Epithelial cell of proximal tubule (primary cell): ENCODE measurements around the gene EMCN. TPM values are rescaled to one million over a fixed set of nuclear protein-coding genes. Genes with fewer than 3 reads are reported as not detected.

ENCODE experiments used
- DNase-seq: peaks from one replicate; pipeline ENCODE4 v3.0.0-alpha.2; 2011; ENCODE audit warnings: low read depth
- H3K4me3 ChIP-seq: 2 replicates; pipeline ENCODE4 v1.5.1; 2011; ENCODE audit warnings: low read depth, mild to moderate bottlenecking, low read length
- total RNA-seq: library from RNA; depleted of rRNA; stranded (reverse); fragments of >200 nt; gene quantifications from 2 replicates; pipeline ENCODE4 v1.2.3, GENCODE V29; 2015
- TF ChIP-seq, protein P1 (sequence below): conservative IDR thresholded peaks from 2 replicates; pipeline ENCODE4 v1.5.1; 2012; ENCODE audit warnings: low read depth, mild to moderate bottlenecking, low read length

Gene EMCN
- total RNA-seq, 1 donor from 2014 or later: not detected

DNA sequence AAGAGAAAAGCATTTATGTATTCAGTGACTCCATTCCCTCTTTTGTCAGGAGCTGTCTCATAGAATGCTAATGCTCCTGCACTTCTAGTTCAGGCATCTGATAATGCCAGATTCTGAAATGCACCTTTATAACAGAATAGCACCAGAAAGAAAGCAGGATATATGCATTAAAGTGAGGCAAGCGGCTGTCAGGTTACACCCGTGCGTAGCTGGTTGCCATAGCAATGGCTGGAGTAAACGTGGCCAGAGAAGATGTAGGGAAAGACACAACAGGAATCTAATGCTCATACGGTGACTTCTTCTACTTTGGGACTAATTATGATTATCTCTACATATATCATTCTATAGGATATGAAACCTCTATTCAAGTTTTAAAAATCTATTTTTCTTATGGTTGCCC lies 5.9 kb downstream of the EMCN start:
- no peak for DNase-seq
- H3K4me3 ChIP-seq: no peak overlapping the region
- TF ChIP-seq, protein P1, sequence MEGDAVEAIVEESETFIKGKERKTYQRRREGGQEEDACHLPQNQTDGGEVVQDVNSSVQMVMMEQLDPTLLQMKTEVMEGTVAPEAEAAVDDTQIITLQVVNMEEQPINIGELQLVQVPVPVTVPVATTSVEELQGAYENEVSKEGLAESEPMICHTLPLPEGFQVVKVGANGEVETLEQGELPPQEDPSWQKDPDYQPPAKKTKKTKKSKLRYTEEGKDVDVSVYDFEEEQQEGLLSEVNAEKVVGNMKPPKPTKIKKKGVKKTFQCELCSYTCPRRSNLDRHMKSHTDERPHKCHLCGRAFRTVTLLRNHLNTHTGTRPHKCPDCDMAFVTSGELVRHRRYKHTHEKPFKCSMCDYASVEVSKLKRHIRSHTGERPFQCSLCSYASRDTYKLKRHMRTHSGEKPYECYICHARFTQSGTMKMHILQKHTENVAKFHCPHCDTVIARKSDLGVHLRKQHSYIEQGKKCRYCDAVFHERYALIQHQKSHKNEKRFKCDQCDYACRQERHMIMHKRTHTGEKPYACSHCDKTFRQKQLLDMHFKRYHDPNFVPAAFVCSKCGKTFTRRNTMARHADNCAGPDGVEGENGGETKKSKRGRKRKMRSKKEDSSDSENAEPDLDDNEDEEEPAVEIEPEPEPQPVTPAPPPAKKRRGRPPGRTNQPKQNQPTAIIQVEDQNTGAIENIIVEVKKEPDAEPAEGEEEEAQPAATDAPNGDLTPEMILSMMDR: no peak

DNA sequence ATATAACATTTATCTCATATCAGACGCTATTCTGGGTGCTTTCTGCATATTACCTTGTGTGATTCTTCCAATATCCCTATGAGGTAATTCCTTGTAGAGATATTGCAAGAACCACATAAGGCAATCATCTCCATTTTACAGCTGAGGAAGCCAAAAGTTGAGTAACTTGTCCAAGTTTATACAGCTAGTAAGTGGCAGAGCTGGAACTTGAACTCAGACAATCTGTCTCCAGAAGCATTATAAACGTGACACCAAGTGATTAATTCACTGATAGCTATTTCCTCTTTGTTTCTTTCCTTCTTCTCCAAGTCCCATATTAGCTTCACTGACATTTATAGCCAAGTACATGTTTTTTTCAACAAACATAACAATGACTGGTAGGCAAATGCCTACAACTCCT lies 7.3 kb downstream of the EMCN start:
- H3K4me3 ChIP-seq: no peak overlapping the region
- no peak for DNase-seq
- TF ChIP-seq, protein P1: no peak

DNA sequence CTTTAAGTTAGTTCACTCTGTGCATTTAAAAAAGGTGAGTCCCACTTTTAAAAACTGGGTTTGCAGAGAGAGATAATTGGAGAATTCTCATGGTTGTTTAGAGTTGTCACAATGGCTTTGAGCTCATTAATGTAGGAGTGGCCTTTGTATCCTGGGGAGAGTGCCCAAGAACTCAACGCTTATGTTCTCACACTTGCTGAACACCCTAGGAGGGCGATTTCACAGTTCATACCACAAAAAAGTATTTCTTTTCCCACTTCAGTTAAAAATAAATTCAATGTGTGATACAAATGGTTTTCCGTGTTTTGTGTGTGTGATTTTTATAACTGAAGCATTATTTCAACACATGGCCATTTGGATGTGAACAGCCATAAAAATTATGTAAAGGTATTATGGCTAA lies 8.4 kb downstream of the EMCN start:
- no peak overlapping the region for H3K4me3 ChIP-seq
- no peak for DNase-seq
- TF ChIP-seq, protein P1: no peak

DNA sequence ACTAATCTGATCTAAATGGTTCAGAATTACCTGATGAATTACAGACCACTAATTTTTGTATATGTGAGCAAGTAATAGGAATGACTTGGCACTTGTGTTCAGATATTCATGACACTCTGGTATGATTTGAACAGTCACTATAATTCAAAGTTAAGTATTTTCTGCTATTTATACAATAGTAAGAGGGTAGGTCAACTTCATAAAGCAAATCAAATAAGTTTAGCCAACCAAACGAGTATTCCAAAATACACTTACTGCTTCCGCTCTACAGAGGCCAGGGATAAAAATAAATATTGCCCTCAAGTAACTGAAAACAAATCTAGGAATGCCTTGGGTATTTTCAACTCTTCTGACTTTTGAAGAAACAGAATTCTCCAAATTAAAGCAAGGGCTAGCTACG lies 9.1 kb downstream of the EMCN start:
- no peak for DNase-seq
- H3K4me3 ChIP-seq: no peak overlapping the region
- TF ChIP-seq, protein P1: no peak

DNA sequence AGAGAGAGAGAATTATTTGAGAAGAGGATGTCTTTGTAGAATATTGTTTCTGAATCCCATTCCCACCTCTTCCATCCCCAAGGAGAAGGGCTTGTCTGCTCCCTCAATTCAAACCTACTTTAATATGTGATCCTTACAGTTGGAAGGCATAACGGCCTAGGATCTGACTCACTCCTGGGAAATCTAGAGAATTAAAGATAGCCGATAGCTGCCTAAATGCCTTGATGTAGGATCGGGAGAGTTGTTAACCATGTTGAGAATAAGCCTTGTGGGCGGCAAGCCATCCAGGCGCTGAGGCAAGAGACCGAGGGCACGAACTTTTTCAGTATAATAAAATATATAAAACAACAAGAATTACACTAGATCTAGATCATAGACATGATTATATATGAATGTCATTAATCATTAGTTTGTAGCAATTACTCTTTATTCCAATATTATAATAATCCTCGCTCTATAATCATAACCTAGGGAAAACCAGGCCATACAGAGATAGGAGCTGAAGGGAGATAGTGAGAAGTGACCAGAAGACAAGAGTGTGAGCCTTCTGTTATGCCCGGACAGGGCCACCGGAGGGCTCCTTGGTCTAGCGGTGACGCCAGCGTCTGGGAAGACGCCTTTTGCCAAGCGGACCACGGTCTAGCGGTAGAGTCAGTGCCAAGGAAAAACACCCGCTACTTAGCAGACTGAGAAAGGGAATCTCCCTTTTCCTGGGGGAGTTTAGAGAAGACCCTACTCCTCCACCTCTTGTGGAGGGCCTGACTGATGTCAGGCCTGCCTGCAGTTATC lies 13.5 kb downstream of the EMCN start:
- TF ChIP-seq, protein P1: no peak
- DNase-seq: no peak
- H3K4me3 ChIP-seq: no peak overlapping the region

DNA sequence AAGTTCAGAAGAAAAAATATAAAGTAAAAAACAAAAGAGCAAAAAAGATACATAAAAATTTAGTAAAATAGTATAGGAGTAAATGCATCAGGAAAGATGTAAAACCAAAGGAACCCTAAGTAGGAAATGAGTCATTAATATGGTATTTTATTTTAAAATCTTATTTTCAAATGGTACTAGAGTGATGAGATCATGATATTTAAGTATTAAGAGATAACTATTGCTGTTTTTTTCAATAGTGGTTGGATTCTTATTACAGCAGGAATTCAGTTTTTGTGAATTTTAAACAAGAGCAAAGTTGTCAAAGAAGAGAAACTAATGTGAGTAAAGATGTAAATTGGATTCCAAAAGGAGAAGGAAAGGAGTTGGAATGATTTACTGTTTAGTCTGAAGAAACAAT lies 20.0 kb downstream of the EMCN start:
- no peak for DNase-seq
- TF ChIP-seq, protein P1: no peak
- no peak overlapping the region for H3K4me3 ChIP-seq

DNA sequence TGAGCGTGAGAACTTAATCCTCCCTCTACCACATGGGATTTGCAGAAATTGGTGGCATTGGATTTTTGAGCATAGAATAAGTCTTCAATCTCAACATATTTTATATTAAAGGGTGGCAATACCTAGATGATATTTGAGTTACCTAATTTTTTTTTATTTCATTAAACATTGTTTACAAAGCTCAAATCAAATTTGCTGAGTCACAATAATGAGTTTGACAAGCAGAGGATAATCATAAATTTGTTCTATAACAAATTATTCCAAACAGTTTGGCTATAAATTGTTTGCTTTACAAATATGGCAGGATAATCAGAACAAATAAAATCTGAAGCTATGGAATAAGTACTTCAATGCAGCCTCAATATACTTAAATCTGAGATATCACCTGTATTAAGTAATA lies 22.7 kb downstream of the EMCN start:
- TF ChIP-seq, protein P1: no peak
- H3K4me3 ChIP-seq: no peak overlapping the region
- no peak for DNase-seq
